ENCODE results near the gene DHX38.

The DHX38 gene

DNA sequence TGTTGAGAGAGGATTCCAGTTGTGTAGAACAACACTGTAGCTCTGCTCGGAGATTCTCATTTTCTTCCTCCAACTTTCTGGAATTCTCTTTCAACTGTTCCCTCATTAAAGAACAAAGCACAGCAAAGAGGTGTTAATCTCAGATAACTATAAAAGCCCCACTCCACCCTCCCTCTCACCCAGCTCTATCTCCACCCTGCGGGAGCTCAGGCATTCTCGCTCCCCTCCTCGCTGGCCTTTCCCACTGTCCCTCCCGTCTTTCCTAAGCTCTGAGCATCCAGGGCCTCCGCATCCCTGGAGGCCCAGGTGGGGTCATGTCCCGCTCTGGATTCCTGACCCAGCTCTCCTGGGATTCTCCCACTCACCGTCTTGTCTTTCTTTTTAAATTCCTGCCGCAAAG, 35.1 kb downstream of the DHX38 start:
- H4K8ac ChIP-seq (ENCODE audit: low read depth, low read length): no peak overlapping the region
- H3K4me2 ChIP-seq (ENCODE audit: insufficient read depth, low read length, poor library complexity, severe bottlenecking): no peak overlapping the region
- H2BK15ac ChIP-seq (ENCODE audit: low read length): no peak overlapping the region
- H3K27me3 ChIP-seq (ENCODE audit: control insufficient read depth in 3 of 3, insufficient read depth in 3 of 3, low read depth in 1 of 3, low read length in 3 of 3): no peaks in the 10 kb centered on the region
- no peaks in the 10 kb centered on the region for H3K79me1 ChIP-seq (ENCODE audit: low read depth, low read length)
- H2BK5ac ChIP-seq (ENCODE audit: low read length): no peak overlapping the region
- no peak overlapping the region for H3K14ac ChIP-seq (ENCODE audit: low read length)
- no CpG with 5 or more reads among the region's 9 CpGs for WGBS, 2 donors (ENCODE audit: extremely low coverage in 2 of 2, insufficient read length in 2 of 2, insufficient replicate concordance in 1 of 2)
- H3K9ac ChIP-seq (ENCODE audit: low read depth, low read length, poor library complexity): no peak overlapping the region
- H2BK12ac ChIP-seq (ENCODE audit: low read length): no peak overlapping the region
- H3K27ac ChIP-seq (replicated peaks; ENCODE audit: low read length): no peak overlapping the region
- H2AFZ ChIP-seq (ENCODE audit: low read length): no peak overlapping the region
- H2BK120ac ChIP-seq (ENCODE audit: low read depth, low read length): no peak overlapping the region
- no peak overlapping the region for H3K23ac ChIP-seq (ENCODE audit: low read depth, low read length, poor library complexity)
- no peak overlapping the region for H3K4me3 ChIP-seq (ENCODE audit: low read length in 2 of 2)
- H3K4ac ChIP-seq (ENCODE audit: low read length): no peak overlapping the region
- no peak for DNase-seq (ENCODE audit: low spot score)
- no peak overlapping the region for H4K91ac ChIP-seq (ENCODE audit: low read depth, low read length, poor library complexity)
- no peak overlapping the region for H3K18ac ChIP-seq (ENCODE audit: low read length)
- H3K4me1 ChIP-seq (ENCODE audit: control insufficient read depth in 2 of 2, insufficient read depth in 1 of 2, low read depth in 1 of 2, low read length in 2 of 2): peaks cover 8 to 13% of the 10 kb centered on the region in 2 donors
- H3K36me3 ChIP-seq (replicated peaks in 1 of 2; ENCODE audit: control insufficient read depth in 2 of 2, insufficient read depth in 2 of 2, low read length in 2 of 2): peaks cover 0 to 5% of the 10 kb centered on the region in 2 donors
- no peaks in the 10 kb centered on the region for H3K9me3 ChIP-seq (replicated peaks in 1 of 2; ENCODE audit: control insufficient read depth in 2 of 2, insufficient read depth in 1 of 2, low read depth in 1 of 2, low read length in 2 of 2)
- no peak overlapping the region for H2AK5ac ChIP-seq (ENCODE audit: low read depth, low read length)

DNA sequence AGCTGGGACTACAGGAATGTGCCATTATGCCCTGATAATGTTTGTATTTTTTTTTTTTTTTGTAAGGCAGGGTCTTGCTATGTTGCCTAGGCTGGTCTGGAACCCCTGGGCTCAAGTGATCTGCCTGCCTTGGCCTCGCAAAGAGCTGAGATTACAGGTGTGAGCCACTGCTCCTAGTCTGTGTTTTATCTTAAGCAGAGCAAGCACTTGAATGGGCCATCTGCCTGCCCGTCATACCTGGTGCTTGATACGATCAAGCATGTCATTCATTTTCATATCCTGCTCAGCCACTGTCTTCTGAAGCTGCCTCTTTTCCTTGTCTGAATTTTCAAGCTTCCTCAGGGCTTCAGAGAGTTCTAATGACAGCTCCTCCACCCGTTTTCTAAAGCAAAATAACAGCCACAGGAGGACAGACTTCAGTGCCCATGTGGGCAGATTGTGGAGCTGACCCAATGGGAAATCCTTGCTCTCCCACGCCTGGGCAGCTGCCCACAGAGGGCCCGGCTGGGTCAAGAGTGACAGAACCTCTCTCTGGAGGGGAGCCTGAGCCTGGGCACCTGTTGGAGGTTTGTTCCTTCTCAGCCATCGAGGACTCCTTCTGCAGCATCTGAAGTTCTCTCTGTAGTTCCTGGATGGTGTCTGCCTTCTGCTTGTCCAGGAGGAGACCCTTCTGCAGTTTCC, 36.5 kb downstream of the DHX38 start:
- Histone ChIP-seq H3K9me3 (replicated peaks in 1 of 2; ENCODE audit: control insufficient read depth in 2 of 2, insufficient read depth in 1 of 2, low read depth in 1 of 2, low read length in 2 of 2) (no peaks in the 10 kb centered on the region), H3K14ac (ENCODE audit: low read length) (no peak overlapping the region), H3K18ac (ENCODE audit: low read length) (no peak overlapping the region), H2BK120ac (ENCODE audit: low read depth, low read length) (no peak overlapping the region), H3K9ac (ENCODE audit: low read depth, low read length, poor library complexity) (no peak overlapping the region), H4K91ac (ENCODE audit: low read depth, low read length, poor library complexity) (no peak overlapping the region), H3K4me2 (ENCODE audit: insufficient read depth, low read length, poor library complexity, severe bottlenecking) (no peak overlapping the region), H3K4ac (ENCODE audit: low read length) (no peak overlapping the region), H2AFZ (ENCODE audit: low read length) (no peak overlapping the region), H3K36me3 (replicated peaks in 1 of 2; ENCODE audit: control insufficient read depth in 2 of 2, insufficient read depth in 2 of 2, low read length in 2 of 2) (peaks cover 0 to 5% of the 10 kb centered on the region in 2 donors), H3K4me1 (ENCODE audit: control insufficient read depth in 2 of 2, insufficient read depth in 1 of 2, low read depth in 1 of 2, low read length in 2 of 2) (peaks cover 6 to 8% of the 10 kb centered on the region in 2 donors), H2BK5ac (ENCODE audit: low read length) (no peak overlapping the region), H3K23ac (ENCODE audit: low read depth, low read length, poor library complexity) (no peak overlapping the region), H3K27ac (replicated peaks; ENCODE audit: low read length) (no peak overlapping the region), H3K27me3 (ENCODE audit: control insufficient read depth in 3 of 3, insufficient read depth in 3 of 3, low read depth in 1 of 3, low read length in 3 of 3) (no peaks in the 10 kb centered on the region), H4K8ac (ENCODE audit: low read depth, low read length) (no peak overlapping the region), H2BK12ac (ENCODE audit: low read length) (no peak overlapping the region), H2AK5ac (ENCODE audit: low read depth, low read length) (no peak overlapping the region), H2BK15ac (ENCODE audit: low read length) (no peak overlapping the region), H3K79me1 (ENCODE audit: low read depth, low read length) (no peaks in the 10 kb centered on the region), H3K4me3 (ENCODE audit: low read length in 2 of 2) (no peak overlapping the region)
- no CpG with 5 or more reads among the region's 7 CpGs for WGBS, 2 donors (ENCODE audit: extremely low coverage in 2 of 2, insufficient read length in 2 of 2, insufficient replicate concordance in 1 of 2)
- DNase-seq (ENCODE audit: low spot score): no peak

DNA sequence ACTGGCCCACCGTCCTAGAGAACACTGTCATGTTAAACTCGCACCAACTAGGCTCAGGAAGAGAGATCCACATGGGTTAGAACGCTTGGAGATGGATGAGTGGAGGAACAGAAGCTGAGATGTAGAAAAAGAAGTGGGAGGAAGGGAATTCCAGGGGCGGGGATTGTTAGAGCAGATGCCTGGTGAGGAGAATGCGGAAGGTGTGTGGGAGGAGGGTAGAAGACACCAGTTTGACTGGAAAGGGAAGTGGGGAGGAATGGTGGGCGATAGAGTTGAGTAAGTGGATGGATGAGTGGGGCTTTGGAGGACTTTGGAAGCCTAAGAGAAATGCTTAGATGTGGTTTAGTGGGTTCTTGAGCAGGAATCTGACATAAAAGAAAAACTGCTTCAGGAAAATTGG, 37.4 kb downstream of the DHX38 start:
- Histone ChIP-seq H3K4me2 (ENCODE audit: insufficient read depth, low read length, poor library complexity, severe bottlenecking) (no peak overlapping the region), H2BK5ac (ENCODE audit: low read length) (no peak overlapping the region), H3K14ac (ENCODE audit: low read length) (no peak overlapping the region), H3K4ac (ENCODE audit: low read length) (no peak overlapping the region), H3K4me1 (ENCODE audit: control insufficient read depth in 2 of 2, insufficient read depth in 1 of 2, low read depth in 1 of 2, low read length in 2 of 2) (peaks cover under 1 to 4% of the 10 kb centered on the region in 2 donors), H3K4me3 (ENCODE audit: low read length in 2 of 2) (no peak overlapping the region), H2BK15ac (ENCODE audit: low read length) (no peak overlapping the region), H2BK12ac (ENCODE audit: low read length) (no peak overlapping the region), H3K9ac (ENCODE audit: low read depth, low read length, poor library complexity) (no peak overlapping the region), H3K27ac (replicated peaks; ENCODE audit: low read length) (no peak overlapping the region), H2AK5ac (ENCODE audit: low read depth, low read length) (no peak overlapping the region), H3K27me3 (ENCODE audit: control insufficient read depth in 3 of 3, insufficient read depth in 3 of 3, low read depth in 1 of 3, low read length in 3 of 3) (no peaks in the 10 kb centered on the region), H3K23ac (ENCODE audit: low read depth, low read length, poor library complexity) (no peak overlapping the region), H3K9me3 (replicated peaks in 1 of 2; ENCODE audit: control insufficient read depth in 2 of 2, insufficient read depth in 1 of 2, low read depth in 1 of 2, low read length in 2 of 2) (no peaks in the 10 kb centered on the region), H3K18ac (ENCODE audit: low read length) (no peak overlapping the region), H4K91ac (ENCODE audit: low read depth, low read length, poor library complexity) (no peak overlapping the region), H3K36me3 (replicated peaks in 1 of 2; ENCODE audit: control insufficient read depth in 2 of 2, insufficient read depth in 2 of 2, low read length in 2 of 2) (peaks cover 0 to 5% of the 10 kb centered on the region in 2 donors), H3K79me1 (ENCODE audit: low read depth, low read length) (no peaks in the 10 kb centered on the region), H2AFZ (ENCODE audit: low read length) (no peak overlapping the region), H2BK120ac (ENCODE audit: low read depth, low read length) (no peak overlapping the region), H4K8ac (ENCODE audit: low read depth, low read length) (no peak overlapping the region)
- WGBS, 2 donors (ENCODE audit: extremely low coverage in 2 of 2, insufficient read length in 2 of 2, insufficient replicate concordance in 1 of 2): 100% methylated on average over 1 of the region's 6 CpGs; no CpG with 5 or more reads in 1 of the 2 donors
- DNase-seq (ENCODE audit: low spot score): no peak

DNA sequence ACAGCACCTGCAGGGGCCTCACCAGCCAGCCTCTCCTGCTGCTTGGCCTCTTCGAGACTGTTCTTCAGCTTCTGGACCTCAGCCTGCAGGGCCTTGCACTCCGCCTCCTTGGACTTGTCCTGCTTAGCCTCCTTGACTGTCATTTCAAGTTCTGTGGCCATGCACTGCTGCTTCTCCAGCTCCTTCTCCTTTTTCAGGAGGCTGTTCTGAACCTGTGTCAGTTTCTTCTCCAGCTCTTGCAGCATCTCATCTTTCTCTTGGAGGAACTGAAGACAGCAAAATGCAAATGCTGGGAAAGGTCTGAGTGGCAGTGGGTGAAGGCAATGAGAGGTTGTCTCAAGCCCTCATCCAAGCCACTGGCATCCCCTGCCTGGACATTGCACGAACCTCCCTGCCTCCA, 39.1 kb downstream of the DHX38 start:
- H3K14ac ChIP-seq (ENCODE audit: low read length): peak overlapping the region; percentile 42
- H3K4me1 ChIP-seq (ENCODE audit: control insufficient read depth in 2 of 2, insufficient read depth in 1 of 2, low read depth in 1 of 2, low read length in 2 of 2): peaks cover 0 to 4% of the 10 kb centered on the region in 2 donors
- no peak overlapping the region for H3K18ac ChIP-seq (ENCODE audit: low read length)
- H2BK12ac ChIP-seq (ENCODE audit: low read length): no peak overlapping the region
- no peak overlapping the region for H3K9ac ChIP-seq (ENCODE audit: low read depth, low read length, poor library complexity)
- no peak overlapping the region for H3K4ac ChIP-seq (ENCODE audit: low read length)
- no peak overlapping the region for H2AFZ ChIP-seq (ENCODE audit: low read length)
- H2BK15ac ChIP-seq (ENCODE audit: low read length): no peak overlapping the region
- H3K36me3 ChIP-seq (replicated peaks in 1 of 2; ENCODE audit: control insufficient read depth in 2 of 2, insufficient read depth in 2 of 2, low read length in 2 of 2): peaks cover 0 to 5% of the 10 kb centered on the region in 2 donors
- H2AK5ac ChIP-seq (ENCODE audit: low read depth, low read length): no peak overlapping the region
- no peak overlapping the region for H3K27ac ChIP-seq (replicated peaks; ENCODE audit: low read length)
- H3K4me2 ChIP-seq (ENCODE audit: insufficient read depth, low read length, poor library complexity, severe bottlenecking): no peak overlapping the region
- no peaks in the 10 kb centered on the region for H3K27me3 ChIP-seq (ENCODE audit: control insufficient read depth in 3 of 3, insufficient read depth in 3 of 3, low read depth in 1 of 3, low read length in 3 of 3)
- H2BK120ac ChIP-seq (ENCODE audit: low read depth, low read length): no peak overlapping the region
- no peak overlapping the region for H2BK5ac ChIP-seq (ENCODE audit: low read length)
- H4K8ac ChIP-seq (ENCODE audit: low read depth, low read length): no peak overlapping the region
- H3K9me3 ChIP-seq (replicated peaks in 1 of 2; ENCODE audit: control insufficient read depth in 2 of 2, insufficient read depth in 1 of 2, low read depth in 1 of 2, low read length in 2 of 2): no peaks in the 10 kb centered on the region
- H3K79me1 ChIP-seq (ENCODE audit: low read depth, low read length): no peaks in the 10 kb centered on the region
- WGBS, 2 donors (ENCODE audit: extremely low coverage in 2 of 2, insufficient read length in 2 of 2, insufficient replicate concordance in 1 of 2): no CpG with 5 or more reads among the region's 3 CpGs
- H3K23ac ChIP-seq (ENCODE audit: low read depth, low read length, poor library complexity): no peak overlapping the region
- H4K91ac ChIP-seq (ENCODE audit: low read depth, low read length, poor library complexity): no peak overlapping the region
- DNase-seq (ENCODE audit: low spot score): no peak
- H3K4me3 ChIP-seq (ENCODE audit: low read length in 2 of 2): no peak overlapping the region
